HK-2 (cell line): Measurements from ENCODE around the gene CUL4A.
"Not testable (repeated sequence)": the region's sequence is repeated elsewhere in the genome, so short reads cannot be mapped to it uniquely, and the experiment has no call there.

Experiments used
- DNase-seq: peaks from one replicate; pipeline ENCODE4 v3.0.0-alpha.2; 2018; ENCODE audit not compliant: unreplicated experiment

Gene CUL4A

DNA sequence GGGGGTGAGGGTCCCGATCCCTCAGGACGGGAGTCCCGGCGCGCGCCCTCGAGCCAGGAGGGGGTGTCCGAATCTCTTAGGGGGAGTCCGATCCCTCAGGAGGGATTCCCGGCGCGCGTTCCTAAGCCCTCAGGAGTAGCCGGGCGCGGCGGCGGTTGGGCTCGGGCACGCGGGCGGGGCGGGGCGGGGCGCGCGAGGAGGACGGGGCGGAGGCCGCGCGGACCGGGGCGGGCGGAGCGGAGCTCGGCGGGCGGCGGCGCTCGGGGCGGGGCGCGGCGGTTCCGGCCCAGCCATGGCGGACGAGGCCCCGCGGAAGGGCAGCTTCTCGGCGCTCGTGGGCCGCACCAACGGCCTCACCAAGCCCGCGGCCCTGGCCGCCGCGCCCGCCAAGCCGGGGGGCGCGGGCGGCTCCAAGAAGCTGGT is at the start of gene CUL4A:
Gene CUL4A, plus strand, starts transcription at position 278 of the 423 bp plus-strand sequence. Its CDS starts 15 bp downstream, at position 293.
- peak; percentile 72 for DNase-seq

DNA sequence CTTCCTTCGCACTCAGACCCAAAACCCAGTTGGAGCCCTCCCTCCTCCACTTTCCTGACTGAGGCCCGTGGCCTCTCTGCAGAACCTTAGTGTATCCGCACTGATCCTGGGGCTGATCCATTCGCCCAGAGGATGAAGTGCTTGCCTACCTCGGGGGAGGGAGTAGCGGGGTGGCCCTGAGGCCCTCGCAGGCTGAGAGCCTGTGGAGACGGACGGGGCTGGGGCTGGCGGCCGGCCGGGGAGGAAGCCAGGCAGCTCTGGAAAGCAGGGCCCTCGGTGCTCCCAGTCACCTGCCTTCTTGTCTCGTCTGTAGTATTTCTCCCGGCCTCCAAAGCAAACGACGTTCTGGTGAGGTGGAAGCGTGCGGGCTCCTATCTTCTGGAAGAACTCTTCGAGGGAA is 49.7 kb upstream of the CUL4A start:
- DNase-seq = no peak

DNA sequence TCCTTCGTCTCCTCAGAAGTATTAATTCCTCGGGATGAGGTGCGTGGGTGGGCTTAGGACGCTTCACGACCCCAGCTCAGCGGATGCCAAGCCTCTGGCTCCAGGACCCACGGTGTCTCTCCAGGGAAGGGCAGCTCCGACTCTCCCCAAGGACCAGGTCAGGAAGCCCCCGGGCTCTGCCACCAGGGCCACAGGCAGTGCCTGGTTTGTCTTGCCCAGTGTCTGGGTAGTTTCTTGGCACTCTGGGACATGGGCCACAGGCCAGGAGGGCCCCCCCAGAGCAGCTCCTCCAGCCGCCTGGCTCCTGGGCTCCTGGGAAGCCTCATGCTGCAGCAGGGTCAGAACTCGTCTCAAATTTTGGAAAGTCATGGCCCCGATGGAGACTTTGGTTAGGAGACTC is 48.4 kb upstream of the CUL4A start:
- no peak for DNase-seq

DNA sequence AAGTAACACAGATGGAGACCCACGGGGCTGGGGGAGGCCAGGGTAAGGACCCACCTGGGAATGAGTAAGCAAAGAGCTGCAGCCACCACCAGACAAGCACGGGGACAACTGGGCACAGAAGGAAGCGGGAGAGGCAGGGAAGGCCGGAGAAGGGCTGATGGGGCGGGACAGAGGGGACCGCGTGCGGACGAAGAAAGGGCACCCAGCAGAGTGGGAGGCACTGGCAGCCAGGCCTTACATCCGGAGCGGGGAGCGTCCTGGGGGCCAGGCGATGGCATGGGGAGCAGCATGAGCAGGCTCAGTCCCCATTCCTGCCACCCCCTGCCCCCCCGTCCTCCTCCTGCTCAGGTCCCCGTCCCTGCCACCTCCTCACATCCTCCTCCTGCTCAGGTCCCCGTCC is 48.0 kb upstream of the CUL4A start:
- no peak for DNase-seq

DNA sequence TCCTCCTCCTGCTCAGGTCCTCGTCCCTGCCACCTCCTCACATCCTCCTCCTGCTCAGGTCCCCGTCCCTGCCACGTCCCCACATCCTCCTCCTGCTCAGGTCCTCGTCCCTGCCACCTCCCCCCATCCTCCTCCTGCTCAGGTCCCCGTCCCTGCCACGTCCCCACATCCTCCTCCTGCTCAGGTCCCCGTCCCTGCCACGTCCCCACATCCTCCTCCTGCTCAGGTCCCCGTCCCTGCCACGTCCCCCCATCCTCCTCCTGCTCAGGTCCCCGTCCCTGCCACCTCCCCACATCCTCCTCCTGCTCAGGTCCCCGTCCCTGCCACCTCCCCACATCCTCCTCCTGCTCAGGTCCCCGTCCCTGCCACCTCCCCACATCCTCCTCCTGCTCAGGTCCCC is 47.4 kb upstream of the CUL4A start:
- DNase-seq = not testable (repeated sequence)

DNA sequence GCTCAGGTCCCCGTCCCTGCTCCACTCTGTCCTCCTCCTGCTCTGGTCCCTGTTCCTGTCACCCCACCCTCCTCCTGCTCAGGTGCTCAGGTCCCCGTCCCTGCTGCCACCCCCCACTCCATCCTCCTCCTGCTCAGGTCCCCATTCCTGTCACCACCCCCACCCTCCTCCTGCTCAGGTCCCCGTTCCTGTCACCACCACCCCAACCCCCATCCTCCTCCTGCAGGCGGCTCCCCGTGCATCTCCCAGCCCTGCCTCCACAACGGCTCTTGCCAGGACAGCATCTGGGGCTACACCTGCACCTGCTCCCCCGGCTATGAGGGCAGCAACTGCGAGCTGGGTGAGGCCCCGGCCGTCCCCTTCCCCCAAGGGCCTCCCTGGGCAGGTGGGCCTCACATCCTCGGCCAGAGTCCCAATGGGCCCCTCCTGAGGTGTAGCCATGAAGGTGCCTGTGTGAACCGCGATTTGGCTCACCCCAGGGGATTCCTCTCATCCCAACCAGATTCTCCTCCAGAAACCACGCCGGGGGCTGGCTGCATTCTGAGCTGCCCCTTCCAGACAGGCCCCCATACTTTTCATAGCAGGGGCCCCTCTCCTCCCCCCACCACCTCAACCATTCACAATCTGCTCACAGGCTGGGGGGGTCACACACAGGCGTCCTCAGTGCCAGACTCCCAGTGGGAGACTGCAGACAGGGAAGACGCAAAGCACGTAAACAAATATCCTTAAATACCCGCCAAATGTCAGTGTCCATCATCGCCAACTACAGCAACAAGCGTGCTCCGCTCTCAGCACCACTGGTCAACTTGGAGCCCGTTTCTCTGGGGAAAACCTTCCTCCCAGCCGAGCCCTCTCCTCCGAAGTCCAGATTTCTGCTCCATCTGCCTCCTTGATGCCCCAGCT is 46.4 kb upstream of the CUL4A start:
- no peak for DNase-seq

DNA sequence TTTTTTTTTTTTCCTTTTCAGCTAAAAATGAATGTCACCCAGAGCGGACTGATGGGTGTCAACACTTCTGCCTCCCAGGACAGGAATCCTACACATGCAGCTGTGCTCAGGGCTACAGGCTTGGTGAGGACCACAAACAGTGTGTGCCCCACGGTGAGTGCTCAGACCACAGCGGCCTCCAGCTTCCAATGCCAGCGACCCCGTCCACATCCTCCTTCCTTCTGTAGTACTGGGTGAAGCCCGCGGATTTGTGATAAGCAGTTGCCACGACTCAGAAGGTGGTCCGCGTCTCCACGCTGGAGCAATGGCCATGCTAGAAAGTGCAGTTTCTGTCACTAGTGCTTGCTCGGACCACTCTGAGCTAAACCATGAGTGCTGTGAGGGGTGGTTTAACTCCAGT is 44.9 kb upstream of the CUL4A start:
- no peak for DNase-seq

DNA sequence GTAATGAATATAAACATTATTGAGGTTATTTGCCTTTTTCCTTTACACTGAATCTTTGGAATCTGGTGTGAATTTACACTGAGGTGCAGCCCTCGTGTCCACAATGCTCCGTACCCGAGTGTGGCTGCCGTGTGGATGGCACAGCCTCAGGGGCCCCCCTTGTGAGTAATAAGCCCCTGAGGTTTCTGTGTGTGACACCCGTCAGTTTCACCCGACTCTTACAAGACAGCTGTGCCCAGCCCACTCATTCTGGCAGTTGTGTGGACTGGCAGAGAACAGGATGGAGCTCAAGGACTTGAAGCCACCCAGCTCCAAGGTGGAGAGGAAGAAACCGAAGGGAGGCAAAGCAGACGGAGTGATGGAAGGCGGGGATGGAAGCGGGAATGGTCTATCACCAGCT is 43.1 kb upstream of the CUL4A start:
- no peak for DNase-seq

DNA sequence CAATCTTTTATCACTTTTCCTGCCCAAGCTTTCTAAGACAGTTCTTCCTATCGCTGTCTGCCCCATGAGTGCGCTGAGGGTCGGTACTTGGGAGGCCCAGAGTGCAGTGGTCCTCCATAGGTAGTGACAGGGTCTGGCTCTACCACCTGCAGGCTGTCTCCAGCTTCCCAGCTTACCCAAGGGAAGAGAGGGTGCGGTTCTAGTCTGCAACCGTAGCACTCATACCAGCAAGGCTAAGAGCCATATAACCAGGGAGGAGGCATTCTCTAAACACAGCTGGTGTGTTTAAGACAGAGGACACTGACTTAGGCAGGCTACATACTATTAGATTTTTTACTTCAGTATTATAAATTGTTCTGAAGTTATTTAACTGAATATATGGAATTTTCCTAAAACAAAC is 42.7 kb upstream of the CUL4A start:
- no peak for DNase-seq

DNA sequence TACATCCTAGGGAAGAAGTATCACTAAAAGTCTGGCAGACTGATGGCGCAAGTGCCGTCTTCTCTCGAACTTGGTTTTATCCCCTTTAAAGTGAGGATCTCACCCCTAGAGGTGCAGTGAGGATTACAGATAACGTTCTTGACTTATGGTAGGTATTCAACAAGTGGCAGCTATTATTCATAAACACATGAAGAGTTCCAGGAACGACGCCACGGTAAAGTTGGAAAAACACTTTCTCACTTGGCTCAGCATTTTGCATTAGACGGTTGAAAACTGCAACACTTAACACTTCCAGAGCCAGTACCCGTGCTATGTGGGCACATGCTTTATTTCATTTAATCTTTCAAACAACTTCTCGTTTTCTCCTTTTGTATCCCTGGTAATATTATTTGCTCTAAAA is 42.3 kb upstream of the CUL4A start:
- DNase-seq = no peak

DNA sequence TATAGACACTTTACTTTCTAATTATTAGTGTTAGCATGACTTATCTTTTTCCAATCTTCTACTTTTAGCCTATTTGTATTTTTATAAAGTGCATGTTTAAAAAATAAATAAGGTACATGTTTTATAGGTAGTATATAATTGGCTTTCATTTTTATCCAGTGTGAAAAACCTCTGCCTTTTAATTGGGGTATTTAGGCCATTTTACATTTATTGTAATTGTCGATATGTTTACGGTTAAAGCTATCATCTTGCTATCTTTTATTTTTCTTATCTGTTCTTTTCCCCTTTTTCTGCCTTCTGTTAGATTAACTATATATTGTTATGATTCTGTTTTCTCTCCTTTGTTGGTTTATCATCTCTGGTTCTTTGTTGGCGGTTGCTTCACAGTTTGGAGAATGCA is 41.8 kb upstream of the CUL4A start:
- DNase-seq = no peak

DNA sequence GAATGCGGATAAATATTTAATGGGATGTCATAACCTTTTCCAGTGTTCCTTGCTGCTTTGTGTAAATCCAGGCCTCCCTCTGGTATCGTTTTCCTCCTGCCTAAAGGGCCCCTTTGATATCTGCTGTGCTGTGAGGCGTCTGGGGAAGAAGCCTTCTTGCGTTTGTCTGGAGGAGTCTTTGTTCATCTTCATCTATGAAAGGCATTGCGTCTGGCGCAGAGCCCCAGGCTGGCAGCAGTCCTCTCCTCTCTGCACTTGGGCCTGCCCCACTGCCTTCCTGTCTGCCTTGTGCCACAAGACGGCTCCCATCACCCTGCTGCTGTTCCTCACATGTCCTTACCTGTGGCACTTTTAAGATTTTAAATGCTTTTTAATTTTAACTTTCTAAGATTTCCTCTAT is 41.2 kb upstream of the CUL4A start:
- DNase-seq = no peak

DNA sequence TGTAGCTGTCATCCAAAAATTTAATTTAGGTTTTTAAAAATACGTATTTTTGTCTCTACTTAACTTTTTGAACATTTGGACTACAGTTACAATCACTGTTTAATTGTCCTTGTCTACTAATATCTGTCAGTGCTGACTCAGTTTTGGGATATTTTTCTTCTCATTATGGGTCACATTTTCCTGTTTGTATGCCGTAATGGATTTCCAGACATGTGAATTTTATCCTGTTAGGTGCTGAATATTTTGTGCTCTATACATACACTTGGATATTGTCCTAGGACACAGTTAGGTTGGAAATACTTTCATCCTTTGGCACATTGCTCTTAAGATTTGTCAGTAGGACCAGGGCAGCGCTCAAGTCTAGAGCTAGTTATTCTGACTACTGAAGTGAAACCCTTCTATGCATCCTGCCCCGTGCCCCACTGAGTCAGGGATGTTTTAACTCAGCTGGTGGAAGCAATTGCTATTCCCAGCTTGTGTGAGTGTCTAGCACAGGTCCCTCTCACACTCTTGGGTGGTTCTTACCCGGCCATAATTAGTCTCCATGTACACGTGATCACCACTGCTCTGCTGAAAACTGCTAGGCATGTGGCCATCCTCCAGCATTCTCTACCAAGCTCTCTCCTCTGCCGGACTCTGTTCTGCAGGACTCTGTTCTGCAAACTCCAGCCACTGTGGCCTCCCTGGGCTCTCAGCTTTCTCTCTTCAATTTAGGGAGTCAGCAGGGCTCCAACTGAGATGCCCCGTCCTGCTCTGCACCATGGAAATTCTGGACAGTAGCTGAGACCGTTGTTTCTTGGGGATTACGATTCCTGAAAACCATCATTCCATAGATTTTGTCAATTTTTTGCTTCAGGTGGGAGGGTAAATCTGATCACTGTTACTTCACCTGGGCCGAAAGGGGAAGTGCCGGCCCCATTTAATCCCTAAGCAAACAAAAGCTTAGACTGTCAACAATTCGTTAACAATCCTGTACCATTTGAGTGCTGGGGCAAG is 39.8 kb upstream of the CUL4A start:
- DNase-seq = no peak

DNA sequence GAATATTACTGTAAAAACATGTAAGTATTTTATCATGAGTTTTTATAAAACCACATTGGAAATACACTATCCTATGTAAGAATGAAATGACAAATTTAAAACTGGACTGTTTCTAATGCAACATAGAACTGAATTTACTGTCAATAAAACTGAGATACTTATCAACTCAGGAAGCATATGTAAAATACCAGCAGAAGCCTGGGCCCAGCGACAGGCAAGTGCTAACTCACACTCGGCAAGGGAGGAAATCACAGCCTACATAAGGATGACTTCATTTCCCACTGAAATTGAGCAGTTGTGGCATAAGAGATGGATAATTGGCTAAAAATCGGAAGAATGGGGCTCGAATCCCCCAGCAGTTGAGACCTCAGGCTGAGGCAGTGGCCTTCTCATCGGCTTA is 38.9 kb upstream of the CUL4A start:
- DNase-seq = no peak

DNA sequence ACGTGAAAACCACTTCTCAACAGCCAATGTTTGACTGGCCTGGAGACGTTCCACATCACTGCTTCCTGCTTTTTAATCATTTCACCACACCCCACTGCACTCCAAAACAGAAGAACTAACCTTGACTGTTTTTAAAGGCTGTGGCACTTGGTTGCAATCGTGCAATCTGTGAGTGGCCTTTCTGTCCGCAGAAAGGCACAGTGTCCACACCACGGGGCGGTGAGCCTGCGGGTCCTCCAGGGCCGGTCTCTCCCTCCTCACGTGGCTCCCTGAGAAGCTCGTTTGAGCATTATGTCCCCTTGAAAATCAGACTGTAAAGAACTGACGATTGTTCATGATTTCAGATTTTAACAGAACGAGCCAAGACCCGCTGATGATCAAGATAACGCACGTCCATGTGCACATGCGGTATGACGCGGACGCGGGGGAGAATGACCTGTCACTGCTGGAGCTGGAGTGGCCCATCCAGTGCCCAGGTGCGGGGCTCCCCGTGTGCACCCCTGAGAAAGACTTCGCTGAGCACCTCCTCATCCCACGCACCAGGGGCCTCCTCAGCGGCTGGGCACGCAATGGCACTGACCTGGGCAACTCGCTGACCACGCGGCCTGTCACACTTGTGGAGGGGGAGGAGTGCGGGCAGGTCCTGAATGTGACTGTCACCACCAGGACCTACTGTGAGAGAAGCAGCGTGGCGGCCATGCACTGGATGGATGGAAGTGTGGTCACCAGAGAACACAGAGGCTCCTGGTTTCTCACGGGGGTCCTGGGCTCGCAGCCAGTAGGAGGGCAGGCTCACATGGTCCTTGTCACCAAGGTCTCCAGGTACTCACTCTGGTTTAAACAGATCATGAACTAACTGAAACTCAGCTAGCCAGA is 37.9 kb upstream of the CUL4A start:
- no peak for DNase-seq

DNA sequence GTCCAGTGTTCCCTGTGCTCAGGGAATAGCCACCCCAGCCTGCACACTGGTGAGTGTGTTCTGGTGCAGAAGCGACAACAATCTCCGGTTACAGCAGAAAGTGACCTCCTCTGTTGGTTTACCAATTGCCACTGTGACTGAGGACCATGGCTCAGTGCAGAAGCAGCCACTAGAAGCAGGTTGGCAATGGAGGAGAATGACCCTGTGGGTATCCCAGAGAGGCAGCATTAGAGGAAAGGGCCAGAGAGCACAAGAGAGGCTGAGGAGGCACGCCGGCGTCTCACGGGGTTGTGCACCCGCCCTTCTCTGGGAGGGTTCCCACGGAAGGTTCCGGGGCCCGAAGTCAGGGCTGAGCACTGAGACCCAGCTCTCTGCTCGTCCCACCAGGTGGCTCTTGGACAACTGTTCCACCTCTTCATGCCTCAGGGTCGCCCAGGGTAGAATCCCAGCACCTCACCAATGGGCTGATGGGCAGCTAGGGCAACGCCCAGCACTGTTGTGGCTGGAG is 36.9 kb upstream of the CUL4A start:
- DNase-seq = no peak

DNA sequence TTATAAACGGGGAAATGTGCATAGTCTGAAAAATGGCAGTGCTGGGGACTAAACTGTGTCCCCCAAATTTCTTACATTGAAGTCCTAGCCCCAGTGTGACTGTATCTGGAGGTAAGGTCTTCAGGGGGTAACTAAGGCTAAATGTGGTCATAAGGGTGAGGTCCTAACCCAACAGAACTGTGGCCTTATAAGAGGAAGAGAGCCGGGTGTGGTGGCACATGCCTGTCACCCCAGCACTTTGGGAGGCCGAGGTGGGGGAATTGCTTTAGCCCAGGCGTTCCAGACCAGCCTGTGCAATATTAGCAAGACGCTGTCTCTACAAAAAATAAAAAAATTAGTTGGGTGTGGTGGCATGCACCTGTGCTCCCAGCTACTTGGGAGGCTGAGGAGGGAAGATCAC is 33.1 kb upstream of the CUL4A start:
- DNase-seq = no peak

DNA sequence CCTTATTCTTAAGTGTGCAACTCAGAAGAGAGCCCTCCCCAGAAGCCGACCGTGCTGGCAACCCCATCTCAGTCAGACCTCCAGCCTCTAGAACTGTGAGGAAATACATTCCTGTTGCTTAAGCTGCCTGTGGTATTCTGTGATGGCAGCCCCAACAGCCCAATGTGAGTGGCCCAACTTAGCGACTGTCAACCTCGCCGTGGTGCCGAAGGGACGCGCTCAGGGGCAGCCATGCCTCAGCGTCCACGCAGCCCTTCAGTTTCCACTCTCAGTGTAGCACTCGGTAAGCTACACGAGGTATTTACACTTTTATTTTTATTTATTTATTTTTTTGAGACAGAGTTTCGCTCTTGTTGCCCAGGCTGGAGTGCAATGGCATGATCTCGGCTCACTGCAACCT is 32.6 kb upstream of the CUL4A start:
- no peak for DNase-seq

DNA sequence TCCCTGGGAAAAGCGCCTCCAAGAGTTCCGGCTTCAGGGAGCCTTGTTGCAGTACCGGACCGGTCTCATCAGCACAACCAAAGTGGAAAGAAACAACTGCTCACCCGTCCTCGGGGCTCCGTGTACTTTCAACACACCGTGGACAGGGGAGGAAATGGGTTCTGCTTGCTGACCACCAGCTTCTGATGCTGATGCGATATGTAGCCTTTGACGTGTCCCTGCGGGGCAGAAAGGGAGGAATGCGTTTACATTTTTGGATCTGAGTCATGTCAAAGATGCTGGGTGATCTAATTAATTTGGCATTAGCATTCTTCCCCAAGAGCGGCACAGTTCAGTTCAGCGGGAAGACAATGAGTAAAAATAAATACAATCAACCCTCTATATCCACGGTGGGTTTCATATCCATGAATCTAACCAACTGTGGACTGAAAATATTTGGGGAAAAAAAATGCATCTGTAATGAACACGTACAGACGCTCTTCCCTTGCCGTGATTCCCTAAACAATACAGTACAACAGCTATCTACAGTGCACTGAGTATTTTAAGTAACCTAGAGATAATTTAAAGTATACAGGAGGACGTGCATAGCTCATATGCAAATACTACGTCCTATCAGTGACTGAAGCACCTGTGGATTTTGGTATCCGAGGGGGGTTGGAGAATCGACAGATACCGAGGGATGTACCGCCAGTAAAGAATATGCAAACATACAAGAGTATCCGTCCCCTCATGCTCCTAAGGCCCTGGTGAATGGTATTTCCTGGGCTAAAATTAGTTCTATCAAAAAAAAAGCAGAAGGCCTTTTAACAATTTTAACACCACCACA is 31.1 kb upstream of the CUL4A start:
- no peak for DNase-seq

DNA sequence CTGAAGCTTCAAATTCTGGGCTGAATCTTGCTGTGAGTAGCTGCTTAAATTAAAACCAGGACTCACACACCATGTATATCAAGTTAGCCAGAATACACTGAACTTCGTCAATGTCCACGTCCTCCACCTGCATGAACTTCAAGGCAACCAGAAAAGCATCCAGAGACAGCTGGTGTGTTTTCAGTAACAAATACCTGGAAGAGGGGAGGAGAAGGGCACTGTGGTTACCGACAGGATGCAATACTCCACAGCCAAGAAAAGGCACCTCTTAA is 30.6 kb upstream of the CUL4A start:
- DNase-seq = no peak
